Measurements from ENCODE around the gene KIF22.

DNA sequence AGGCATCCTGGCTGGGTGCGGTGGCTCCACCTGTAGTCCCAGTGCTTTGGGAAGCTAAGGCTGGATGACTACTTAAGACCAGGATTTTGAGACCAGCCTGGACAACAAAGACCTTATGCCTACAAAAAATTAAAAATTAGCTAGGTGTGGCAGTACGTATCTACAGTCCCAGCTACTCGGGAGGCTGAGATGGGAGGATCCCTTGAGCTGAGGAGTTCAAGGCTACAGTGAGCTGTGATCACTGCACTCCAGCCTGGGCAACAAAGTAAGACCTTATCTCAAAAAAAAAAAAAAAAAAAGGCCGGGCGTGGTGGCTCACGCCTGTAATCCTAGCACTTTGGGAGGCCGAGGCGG lies 35.8 kb downstream of the KIF22 start:
- TF ChIP-seq, protein P1, sequence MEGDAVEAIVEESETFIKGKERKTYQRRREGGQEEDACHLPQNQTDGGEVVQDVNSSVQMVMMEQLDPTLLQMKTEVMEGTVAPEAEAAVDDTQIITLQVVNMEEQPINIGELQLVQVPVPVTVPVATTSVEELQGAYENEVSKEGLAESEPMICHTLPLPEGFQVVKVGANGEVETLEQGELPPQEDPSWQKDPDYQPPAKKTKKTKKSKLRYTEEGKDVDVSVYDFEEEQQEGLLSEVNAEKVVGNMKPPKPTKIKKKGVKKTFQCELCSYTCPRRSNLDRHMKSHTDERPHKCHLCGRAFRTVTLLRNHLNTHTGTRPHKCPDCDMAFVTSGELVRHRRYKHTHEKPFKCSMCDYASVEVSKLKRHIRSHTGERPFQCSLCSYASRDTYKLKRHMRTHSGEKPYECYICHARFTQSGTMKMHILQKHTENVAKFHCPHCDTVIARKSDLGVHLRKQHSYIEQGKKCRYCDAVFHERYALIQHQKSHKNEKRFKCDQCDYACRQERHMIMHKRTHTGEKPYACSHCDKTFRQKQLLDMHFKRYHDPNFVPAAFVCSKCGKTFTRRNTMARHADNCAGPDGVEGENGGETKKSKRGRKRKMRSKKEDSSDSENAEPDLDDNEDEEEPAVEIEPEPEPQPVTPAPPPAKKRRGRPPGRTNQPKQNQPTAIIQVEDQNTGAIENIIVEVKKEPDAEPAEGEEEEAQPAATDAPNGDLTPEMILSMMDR (IDR thresholded peaks at IDR 0.05), result no peak
- TF ChIP-seq, protein P2, sequence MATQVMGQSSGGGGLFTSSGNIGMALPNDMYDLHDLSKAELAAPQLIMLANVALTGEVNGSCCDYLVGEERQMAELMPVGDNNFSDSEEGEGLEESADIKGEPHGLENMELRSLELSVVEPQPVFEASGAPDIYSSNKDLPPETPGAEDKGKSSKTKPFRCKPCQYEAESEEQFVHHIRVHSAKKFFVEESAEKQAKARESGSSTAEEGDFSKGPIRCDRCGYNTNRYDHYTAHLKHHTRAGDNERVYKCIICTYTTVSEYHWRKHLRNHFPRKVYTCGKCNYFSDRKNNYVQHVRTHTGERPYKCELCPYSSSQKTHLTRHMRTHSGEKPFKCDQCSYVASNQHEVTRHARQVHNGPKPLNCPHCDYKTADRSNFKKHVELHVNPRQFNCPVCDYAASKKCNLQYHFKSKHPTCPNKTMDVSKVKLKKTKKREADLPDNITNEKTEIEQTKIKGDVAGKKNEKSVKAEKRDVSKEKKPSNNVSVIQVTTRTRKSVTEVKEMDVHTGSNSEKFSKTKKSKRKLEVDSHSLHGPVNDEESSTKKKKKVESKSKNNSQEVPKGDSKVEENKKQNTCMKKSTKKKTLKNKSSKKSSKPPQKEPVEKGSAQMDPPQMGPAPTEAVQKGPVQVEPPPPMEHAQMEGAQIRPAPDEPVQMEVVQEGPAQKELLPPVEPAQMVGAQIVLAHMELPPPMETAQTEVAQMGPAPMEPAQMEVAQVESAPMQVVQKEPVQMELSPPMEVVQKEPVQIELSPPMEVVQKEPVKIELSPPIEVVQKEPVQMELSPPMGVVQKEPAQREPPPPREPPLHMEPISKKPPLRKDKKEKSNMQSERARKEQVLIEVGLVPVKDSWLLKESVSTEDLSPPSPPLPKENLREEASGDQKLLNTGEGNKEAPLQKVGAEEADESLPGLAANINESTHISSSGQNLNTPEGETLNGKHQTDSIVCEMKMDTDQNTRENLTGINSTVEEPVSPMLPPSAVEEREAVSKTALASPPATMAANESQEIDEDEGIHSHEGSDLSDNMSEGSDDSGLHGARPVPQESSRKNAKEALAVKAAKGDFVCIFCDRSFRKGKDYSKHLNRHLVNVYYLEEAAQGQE (IDR thresholded peaks at IDR 0.05; ENCODE audit: insufficient read depth in 1 of 2, low read depth in 2 of 2, low read length in 1 of 2), result no peak
- TF ChIP-seq POLR2AphosphoS5 (IDR thresholded peaks at IDR 0.05; ENCODE audit: low read depth, low read length), result no peak
- TF ChIP-seq TCF7L2 (IDR thresholded peaks at IDR 0.05; ENCODE audit: low read depth, low read length), result no peak
- TF ChIP-seq SIN3A (IDR thresholded peaks at IDR 0.05; ENCODE audit: borderline replicate concordance, insufficient read depth, low read depth, low read length), result no peak
